DOHH2 (cell line): ENCODE measurements around the gene DAP3.

ENCODE experiments used
- H3F3A ChIP-seq: fragments of 200-600 bp; sonication (generic), shearing (Covaris generic); 2 replicates; pipeline ENCODE4 v1.6.0; 2016; ENCODE audit warnings: antibody characterized with exemption, mild to moderate bottlenecking; ENCODE audit not compliant: control insufficient read depth, insufficient read depth
- H3K27ac ChIP-seq: fragments of 200-600 bp; sonication (generic); 2 replicates; pipeline ENCODE4 v1.5.1; 2014; ENCODE audit warnings: low read depth, mild to moderate bottlenecking, low read length, moderate library complexity
- H3K27me3 ChIP-seq: fragments of 200-600 bp; sonication (generic); 2 replicates; pipeline ENCODE4 v1.6.1; 2014; ENCODE audit warnings: mild to moderate bottlenecking, low read length, mixed read lengths; ENCODE audit not compliant: control insufficient read depth
- H3K36me3 ChIP-seq: fragments of 200-600 bp; sonication (generic); 2 replicates; pipeline ENCODE4 v1.6.1; 2014; ENCODE audit warnings: mild to moderate bottlenecking, low read length, moderate library complexity, mixed read lengths; ENCODE audit not compliant: control insufficient read depth
- H3K4me1 ChIP-seq: fragments of 200-600 bp; sonication (generic); 2 replicates; pipeline ENCODE4 v1.6.1; 2014; ENCODE audit warnings: mild to moderate bottlenecking, low read length, mixed read lengths; ENCODE audit not compliant: control insufficient read depth
- H3K4me2 ChIP-seq: fragments of 200-600 bp; sonication (generic); 2 replicates; pipeline ENCODE4 v1.6.0; 2014; ENCODE audit warnings: mild to moderate bottlenecking, low read length, moderate library complexity
- H3K4me3 ChIP-seq: fragments of 200-600 bp; sonication (generic); 2 replicates; pipeline ENCODE4 v1.5.1; 2014; ENCODE audit warnings: mild to moderate bottlenecking, low read length, mixed read lengths
- H3K79me2 ChIP-seq: fragments of 200-600 bp; sonication (generic); 2 replicates; pipeline ENCODE4 v1.6.1; 2014; ENCODE audit warnings: mild to moderate bottlenecking, low read length, mixed read lengths; ENCODE audit not compliant: control insufficient read depth
- H3K9me2 ChIP-seq: fragments of 200-600 bp; sonication (generic); replicated peaks from 2 replicates; pipeline ENCODE4 v1.6.1; 2014; ENCODE audit warnings: mild to moderate bottlenecking, low read length, mixed read lengths; ENCODE audit not compliant: control insufficient read depth
- H3K9me3 ChIP-seq: fragments of 200-600 bp; sonication (generic); 2 replicates; pipeline ENCODE4 v1.6.1; 2014; ENCODE audit warnings: antibody characterized with exemption, low read length, mixed read lengths; ENCODE audit not compliant: control insufficient read depth, insufficient read depth
- H4K20me1 ChIP-seq: fragments of 200-600 bp; sonication (generic); 2 replicates; pipeline ENCODE4 v1.6.0; 2014; ENCODE audit warnings: low read depth, mild to moderate bottlenecking, antibody characterized with exemption, low read length, moderate library complexity; ENCODE audit not compliant: control insufficient read depth, insufficient read depth
- EZH2phosphoT487 ChIP-seq: fragments of 200-600 bp; sonication (generic); IDR thresholded peaks from 2 replicates; pipeline ENCODE4 v1.6.1; 2017; ENCODE audit warnings: borderline replicate concordance, mild to moderate bottlenecking, antibody characterized with exemption, low read length, moderate library complexity, mixed read lengths
- TF ChIP-seq, protein P1 (sequence below): fragments of 200-600 bp; sonication (generic); IDR thresholded peaks from one replicate; pipeline ENCODE4 v1.5.1; 2014; ENCODE audit warnings: antibody characterized with exemption, mild to moderate bottlenecking, low read depth, low read length; ENCODE audit not compliant: poor library complexity, severe bottlenecking

The DAP3 gene

DNA sequence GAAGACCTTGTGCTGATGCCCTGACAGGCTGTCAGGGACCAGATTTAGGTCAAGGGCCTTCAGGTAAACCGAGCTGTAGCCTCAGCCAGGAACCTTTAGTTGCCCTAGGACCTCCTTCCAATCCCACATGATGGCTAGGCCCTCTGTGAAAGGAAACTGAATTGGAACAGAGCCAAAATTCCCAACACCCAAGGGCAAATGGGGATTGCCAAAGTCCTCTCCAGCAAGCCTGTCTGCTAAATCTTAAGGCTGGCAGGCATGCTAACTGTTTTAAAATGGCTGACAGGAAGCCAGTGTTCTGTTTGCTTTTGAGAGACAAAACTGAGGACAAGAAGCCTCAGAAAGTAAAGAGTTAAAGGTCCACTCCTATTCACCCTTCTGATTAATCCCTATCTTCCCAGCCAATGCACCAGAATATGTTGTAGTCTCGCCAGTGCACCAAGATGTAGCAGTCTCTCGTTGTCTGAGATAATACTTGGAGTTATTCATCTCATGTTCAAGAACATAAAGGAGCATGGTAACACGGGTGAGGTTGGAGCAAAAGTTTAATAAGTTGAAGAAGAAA is 43.8 kb upstream of the DAP3 start:
- H3K27ac ChIP-seq: no peak overlapping the region
- H3K4me1 ChIP-seq: peaks cover 15% of the 10 kb centered on the region
- no peaks in the 10 kb centered on the region for H3K27me3 ChIP-seq
- no peak overlapping the region for H3K4me2 ChIP-seq
- H3K9me3 ChIP-seq: peaks cover 27% of the 10 kb centered on the region
- no peaks in the 10 kb centered on the region for H3K36me3 ChIP-seq
- no peak for TF ChIP-seq EZH2phosphoT487
- TF ChIP-seq, protein P1, sequence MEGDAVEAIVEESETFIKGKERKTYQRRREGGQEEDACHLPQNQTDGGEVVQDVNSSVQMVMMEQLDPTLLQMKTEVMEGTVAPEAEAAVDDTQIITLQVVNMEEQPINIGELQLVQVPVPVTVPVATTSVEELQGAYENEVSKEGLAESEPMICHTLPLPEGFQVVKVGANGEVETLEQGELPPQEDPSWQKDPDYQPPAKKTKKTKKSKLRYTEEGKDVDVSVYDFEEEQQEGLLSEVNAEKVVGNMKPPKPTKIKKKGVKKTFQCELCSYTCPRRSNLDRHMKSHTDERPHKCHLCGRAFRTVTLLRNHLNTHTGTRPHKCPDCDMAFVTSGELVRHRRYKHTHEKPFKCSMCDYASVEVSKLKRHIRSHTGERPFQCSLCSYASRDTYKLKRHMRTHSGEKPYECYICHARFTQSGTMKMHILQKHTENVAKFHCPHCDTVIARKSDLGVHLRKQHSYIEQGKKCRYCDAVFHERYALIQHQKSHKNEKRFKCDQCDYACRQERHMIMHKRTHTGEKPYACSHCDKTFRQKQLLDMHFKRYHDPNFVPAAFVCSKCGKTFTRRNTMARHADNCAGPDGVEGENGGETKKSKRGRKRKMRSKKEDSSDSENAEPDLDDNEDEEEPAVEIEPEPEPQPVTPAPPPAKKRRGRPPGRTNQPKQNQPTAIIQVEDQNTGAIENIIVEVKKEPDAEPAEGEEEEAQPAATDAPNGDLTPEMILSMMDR: no peak
- no peaks in the 10 kb centered on the region for H3K79me2 ChIP-seq
- no peak overlapping the region for H3K4me3 ChIP-seq
- no peaks in the 10 kb centered on the region for H4K20me1 ChIP-seq
- no peaks in the 10 kb centered on the region for H3K9me2 ChIP-seq
- no peaks in the 10 kb centered on the region for H3F3A ChIP-seq

DNA sequence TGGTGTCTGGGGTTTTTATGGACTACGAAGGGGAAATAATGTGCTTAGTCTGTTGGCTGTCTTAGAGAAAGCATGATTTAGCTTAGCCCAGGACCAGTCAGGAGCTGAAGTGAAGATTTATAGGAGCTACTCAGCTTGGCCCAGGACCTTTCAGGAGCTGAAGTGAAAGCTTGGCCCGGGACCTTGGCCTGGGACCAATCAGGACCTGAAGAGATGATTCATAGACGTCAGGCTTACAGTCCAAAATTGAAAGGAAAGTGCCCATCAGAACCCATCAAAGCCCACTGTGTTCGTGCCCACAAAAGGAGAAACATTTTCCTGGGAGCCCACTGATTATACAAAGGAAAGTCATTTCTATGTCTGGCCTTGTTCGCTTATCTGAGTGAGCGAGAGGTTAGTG is 43.2 kb upstream of the DAP3 start:
- H4K20me1 ChIP-seq: no peaks in the 10 kb centered on the region
- H3K27me3 ChIP-seq: no peaks in the 10 kb centered on the region
- H3K4me3 ChIP-seq: no peak overlapping the region
- H3K4me2 ChIP-seq: no peak overlapping the region; the same call in 1 of the 2 replicates
- TF ChIP-seq EZH2phosphoT487: no peak
- TF ChIP-seq, protein P1: no peak
- no peaks in the 10 kb centered on the region for H3K36me3 ChIP-seq
- no peaks in the 10 kb centered on the region for H3K79me2 ChIP-seq
- H3F3A ChIP-seq: no peaks in the 10 kb centered on the region
- H3K27ac ChIP-seq: no peak overlapping the region
- peaks cover 30% of the 10 kb centered on the region for H3K9me3 ChIP-seq
- peaks cover 15% of the 10 kb centered on the region for H3K4me1 ChIP-seq
- H3K9me2 ChIP-seq: no peaks in the 10 kb centered on the region

DNA sequence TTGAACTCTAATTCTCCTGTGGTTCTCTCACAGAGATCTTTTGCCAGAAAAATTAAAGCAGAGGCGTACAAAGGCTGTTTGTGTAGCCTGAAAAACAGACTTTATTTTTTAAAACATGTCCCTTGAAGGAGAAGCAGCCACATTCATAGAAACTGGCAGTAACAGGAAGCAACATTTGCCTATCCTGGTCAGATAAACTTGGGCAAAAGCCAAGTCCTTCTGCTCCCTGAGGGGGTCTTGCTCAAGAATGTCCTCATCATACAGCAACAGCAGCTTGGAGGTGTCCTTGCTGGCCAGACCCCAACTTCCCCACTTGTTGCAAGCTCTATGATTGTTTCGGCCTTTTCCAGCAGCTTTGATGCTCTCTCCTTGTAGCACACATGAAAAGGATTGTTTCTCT is 42.6 kb upstream of the DAP3 start:
- no peaks in the 10 kb centered on the region for H3K27me3 ChIP-seq
- no peaks in the 10 kb centered on the region for H3K9me2 ChIP-seq
- H3K36me3 ChIP-seq: no peaks in the 10 kb centered on the region
- peaks cover 29% of the 10 kb centered on the region for H3K9me3 ChIP-seq
- H3K4me3 ChIP-seq: no peak overlapping the region
- no peaks in the 10 kb centered on the region for H3K79me2 ChIP-seq
- no peak for TF ChIP-seq EZH2phosphoT487
- TF ChIP-seq, protein P1: no peak
- H4K20me1 ChIP-seq: no peaks in the 10 kb centered on the region
- H3K4me2 ChIP-seq: peak overlapping the region; percentile 24; the same call in 1 of the 2 replicates
- peaks cover 15% of the 10 kb centered on the region for H3K4me1 ChIP-seq
- no peaks in the 10 kb centered on the region for H3F3A ChIP-seq
- H3K27ac ChIP-seq: no peak overlapping the region
